HEK293 (cell line): ENCODE measurements around the gene CLK2.

Experiments
- CTCF ChIA-PET: fragments of 350-600 bp; formaldehyde crosslinking; extraction: SDS; loops from one replicate; lab custom pipeline; 2021; ENCODE audit warnings: antibody characterized with exemption; lab: Yijun Ruan, JAX
- POLR2A ChIA-PET: fragments of 300-600 bp; formaldehyde crosslinking; extraction: SDS; loops from one replicate; lab custom pipeline; 2020; ENCODE audit warnings: antibody characterized with exemption, inconsistent platforms; lab: Yijun Ruan, JAX
- H3K27ac ChIP-seq: fragments of 200-500 bp; sonication (Bioruptor generic); 2 replicates; pipeline ENCODE4 v1.5.1; 2014; ENCODE audit warnings: low read depth, low read length, control low read depth, inconsistent platforms; ENCODE audit errors: extremely low read depth
- H3K36me3 ChIP-seq, 2 experiments: fragments of 200-500 bp in 1 of 2; sonication (Bioruptor generic) in 1 of 2; 1 replicate in 1 of 2; 2 replicates in 1 of 2; pipeline ENCODE4 v1.5.1; 2014 to 2017; ENCODE audit warnings: inconsistent platforms in 2 of 2, low read length in 2 of 2; ENCODE audit not compliant: control insufficient read depth in 2 of 2, insufficient read depth in 1 of 2
- H3K4me1 ChIP-seq: fragments of 200-500 bp; sonication (Bioruptor generic); 2 replicates; pipeline ENCODE4 v1.5.1; 2014; ENCODE audit warnings: mild to moderate bottlenecking, low read length, inconsistent platforms; ENCODE audit not compliant: control insufficient read depth, insufficient read depth
- H3K4me3 ChIP-seq: 2 replicates; pipeline ENCODE4 v1.5.1; 2011; ENCODE audit warnings: low read depth, mild to moderate bottlenecking, control low read depth, low read length, moderate library complexity
- H3K9me3 ChIP-seq: fragments of 200-500 bp; sonication (Bioruptor generic); 2 replicates; pipeline ENCODE4 v1.5.1; 2014; ENCODE audit warnings: low read depth, low read length, inconsistent platforms; ENCODE audit not compliant: control insufficient read depth, insufficient read depth
- HOXC10 ChIP-seq: sonication (generic); formaldehyde crosslinking; IDR thresholded peaks from 2 replicates; pipeline ENCODE4 v1.8.1; 2023; ENCODE audit warnings: mild to moderate bottlenecking, missing genetic modification reagents
- KLF17 ChIP-seq: fragments of 450-650 bp; formaldehyde crosslinking; IDR thresholded peaks from 2 replicates; pipeline ENCODE4 v1.5.1; 2016; ENCODE audit warnings: missing biosample characterization, missing genetic modification characterization
- WT1 ChIP-seq: fragments of 450-650 bp; formaldehyde crosslinking; IDR thresholded peaks from 2 replicates; pipeline ENCODE4 v1.5.1; 2016; ENCODE audit warnings: missing biosample characterization, missing genetic modification characterization
- ZBTB17 ChIP-seq: fragments of 450-650 bp; formaldehyde crosslinking; IDR thresholded peaks from 2 replicates; pipeline ENCODE4 v1.5.1; 2016; ENCODE audit warnings: missing biosample characterization, missing genetic modification characterization
- ZBTB26 ChIP-seq: fragments of 450-650 bp; formaldehyde crosslinking; optimal IDR thresholded peaks from 2 replicates; pipeline ENCODE3; 2016; ENCODE audit warnings: missing biosample characterization, mild to moderate bottlenecking, missing genetic modification characterization
- ZBTB48 ChIP-seq: fragments of 450-650 bp; formaldehyde crosslinking; IDR thresholded peaks from 2 replicates; pipeline ENCODE4 v1.5.1; 2016; ENCODE audit warnings: missing biosample characterization, missing genetic modification characterization
- ZFP37 ChIP-seq: fragments of 450-650 bp; formaldehyde crosslinking; IDR thresholded peaks from 2 replicates; pipeline ENCODE4 v1.5.1; 2016; ENCODE audit warnings: missing biosample characterization, missing genetic modification characterization
- ZNF155 ChIP-seq: fragments of 450-650 bp; formaldehyde crosslinking; IDR thresholded peaks from 2 replicates; pipeline ENCODE4 v1.5.1; 2016; ENCODE audit warnings: missing biosample characterization, missing genetic modification characterization
- ZNF2 ChIP-seq: fragments of 450-650 bp; formaldehyde crosslinking; IDR thresholded peaks from 2 replicates; pipeline ENCODE4 v1.5.1; 2016; ENCODE audit warnings: missing biosample characterization, missing genetic modification characterization
- ZNF24 ChIP-seq: fragments of 450-650 bp; formaldehyde crosslinking; IDR thresholded peaks from 2 replicates; pipeline ENCODE4 v1.5.1; 2016; ENCODE audit warnings: missing biosample characterization, missing genetic modification characterization
- ZNF324 ChIP-seq: fragments of 450-650 bp; formaldehyde crosslinking; IDR thresholded peaks from 2 replicates; pipeline ENCODE4 v1.5.1; 2016; ENCODE audit warnings: missing biosample characterization, missing genetic modification characterization
- ZNF335 ChIP-seq: fragments of 450-650 bp; formaldehyde crosslinking; conservative IDR thresholded peaks from 2 replicates; pipeline ENCODE4 v1.5.1; 2016; ENCODE audit warnings: missing biosample characterization, missing genetic modification characterization
- ZNF391 ChIP-seq: fragments of 450-650 bp; formaldehyde crosslinking; IDR thresholded peaks from 2 replicates; pipeline ENCODE4 v1.5.1; 2016; ENCODE audit warnings: low read depth, missing biosample characterization, missing genetic modification characterization, borderline replicate concordance
- ZNF394 ChIP-seq: fragments of 450-650 bp; formaldehyde crosslinking; IDR thresholded peaks from 2 replicates; pipeline ENCODE4 v1.5.1; 2016; ENCODE audit warnings: missing biosample characterization, missing genetic modification characterization, mild to moderate bottlenecking, moderate library complexity, borderline replicate concordance
- ZNF449 ChIP-seq: fragments of 450-650 bp; formaldehyde crosslinking; IDR thresholded peaks from 2 replicates; pipeline ENCODE4 v1.5.1; 2017; ENCODE audit warnings: missing biosample characterization, mild to moderate bottlenecking, missing genetic modification characterization, moderate library complexity
- ZNF501 ChIP-seq: fragments of 450-650 bp; formaldehyde crosslinking; IDR thresholded peaks from 2 replicates; pipeline ENCODE4 v1.5.1; 2016; ENCODE audit warnings: missing biosample characterization, missing genetic modification characterization
- ZNF514 ChIP-seq: fragments of 450-650 bp; formaldehyde crosslinking; IDR thresholded peaks from 2 replicates; pipeline ENCODE4 v1.5.1; 2016; ENCODE audit warnings: missing biosample characterization, missing genetic modification characterization
- ZNF548 ChIP-seq: fragments of 450-650 bp; formaldehyde crosslinking; IDR thresholded peaks from 2 replicates; pipeline ENCODE4 v1.5.1; 2016; ENCODE audit warnings: missing biosample characterization, missing genetic modification characterization
- ZNF580 ChIP-seq: fragments of 450-650 bp; formaldehyde crosslinking; IDR thresholded peaks from 2 replicates; pipeline ENCODE4 v1.5.1; 2016; ENCODE audit warnings: missing biosample characterization, missing genetic modification characterization
- ZNF596 ChIP-seq: fragments of 450-650 bp; IDR thresholded peaks from 2 replicates; pipeline ENCODE4 v1.5.0; 2018; ENCODE audit warnings: missing biosample characterization, mild to moderate bottlenecking, missing genetic modification characterization, moderate library complexity
- ZNF600 ChIP-seq: fragments of 450-650 bp; formaldehyde crosslinking; IDR thresholded peaks from 2 replicates; pipeline ENCODE4 v1.5.1; 2016; ENCODE audit warnings: missing biosample characterization, missing genetic modification characterization
- ZNF843 ChIP-seq: fragments of 450-650 bp; formaldehyde crosslinking; IDR thresholded peaks from 2 replicates; pipeline ENCODE4 v1.5.1; 2016; ENCODE audit warnings: missing biosample characterization, missing genetic modification characterization

The CLK2 gene

GRCh38 chr1:155226910-155227260 lies 46.4 kb downstream of the CLK2 start:
- Histone ChIP-seq H3K9me3 (no peaks in the 10 kb centered on the region), H3K36me3 (no peaks in the 10 kb centered on the region), H3K27ac (peak overlapping the region; percentile 65), H3K4me1 (peaks cover 3% of the 10 kb centered on the region), H3K4me3 (peak overlapping the region; percentile 53)
- TF ChIP-seq ZNF24 (tag by site-specific recombination) = peak; percentile 99
- TF ChIP-seq ZBTB17 = peak; percentile 86
- TF ChIP-seq ZNF600 (tag by site-specific recombination) = peak; percentile 90
- 0 out of 2 replicates have a peak, but pooled peaks have one; percentile 32 for TF ChIP-seq ZNF843 (tag by site-specific recombination)
- TF ChIP-seq KLF17 = no peak
- peak; percentile 63 for TF ChIP-seq ZNF335 (tag by site-specific recombination)
- TF ChIP-seq ZNF596 (tag by site-specific recombination) = 0 out of 2 replicates have a peak, but pooled peaks have one; percentile 53
- 0 out of 2 replicates have a peak, but pooled peaks have one; percentile 13 for TF ChIP-seq ZNF394 (tag by site-specific recombination)
- peak; percentile 26; the same call in 1 of the 2 replicates for TF ChIP-seq ZNF501 (tag by site-specific recombination)
- no peak for TF ChIP-seq ZBTB26 (tag by site-specific recombination)
- TF ChIP-seq ZFP37 (tag by site-specific recombination) = 0 out of 2 replicates have a peak, but pooled peaks have one; percentile 24
- no peak for TF ChIP-seq ZNF155 (tag by site-specific recombination)
- TF ChIP-seq HOXC10 (CRISPR knock-in tag) = no peak
- TF ChIP-seq ZBTB48 = peak; percentile 62; the same call in 1 of the 2 replicates
- peak; percentile 40; the same call in 1 of the 2 replicates for TF ChIP-seq ZNF391 (tag by site-specific recombination)
- TF ChIP-seq ZNF514 (tag by site-specific recombination) = no peak
- no peak for TF ChIP-seq ZNF548 (tag by site-specific recombination)
- peak; percentile 8; the same call in 1 of the 2 replicates for TF ChIP-seq WT1 (tag by site-specific recombination)
- TF ChIP-seq ZNF449 (tag by site-specific recombination) = no peak
- TF ChIP-seq ZNF580 (tag by site-specific recombination) = 0 out of 2 replicates have a peak, but pooled peaks have one; percentile 12
- peak; percentile 33; the same call in 1 of the 2 replicates for TF ChIP-seq ZNF324 (tag by site-specific recombination)
- TF ChIP-seq ZNF2 (tag by site-specific recombination) = peak; percentile 84; the same call in 1 of the 2 replicates
- POLR2A ChIA-PET = interaction anchor here (0.6 to 1.8 kb wide), 7 partner anchors 20 to 98 kb away, joined by 3 to 8 read pairs (median 4); partner anchors contain the start of genes SCAMP3 and THBS3
- CTCF ChIA-PET = interaction anchor here (0.5 to 2.1 kb wide), 16 partner anchors 9 to 770 kb away, joined by 3 to 25 read pairs (median 4); partner anchors contain the start of genes KRTCAP2, MTX1 and THBS3
